ENCODE measurements around the gene PDXK.

DNA sequence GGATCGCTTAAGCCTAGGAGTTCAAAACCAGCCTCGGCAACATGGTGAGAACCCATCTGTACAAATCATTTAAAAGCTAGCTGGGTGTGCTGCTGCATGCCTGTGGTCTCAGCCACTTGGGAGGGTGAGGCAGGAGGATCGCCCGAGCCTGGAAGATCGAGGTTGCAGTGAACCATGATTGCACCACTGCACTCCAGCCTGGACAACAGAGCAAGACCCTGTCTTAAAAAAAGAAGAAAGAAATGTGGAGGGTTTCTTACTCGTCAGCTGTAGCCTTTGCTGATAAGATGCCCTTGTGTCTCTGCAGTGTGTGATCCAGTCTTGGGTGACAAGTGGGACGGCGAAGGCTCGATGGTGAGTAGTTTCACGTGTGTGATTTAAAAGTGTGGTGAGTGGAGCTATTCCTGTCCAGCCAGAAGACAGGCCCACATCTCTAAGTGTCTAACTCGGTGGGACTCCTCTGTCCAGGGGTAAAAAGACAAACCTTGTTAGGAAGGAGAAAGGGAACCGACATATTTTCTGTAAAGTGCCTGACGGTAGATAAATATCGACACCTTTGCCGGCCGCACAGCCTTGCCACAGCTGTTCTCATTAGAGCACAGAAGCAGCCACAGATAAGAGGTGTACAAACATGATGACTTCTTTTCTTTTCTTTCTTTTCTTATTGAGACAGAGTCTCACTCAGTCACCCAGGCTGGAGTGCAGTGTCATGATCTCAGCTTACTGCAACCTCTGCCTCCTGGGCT is 27.0 kb downstream of the PDXK start:
- TF ChIP-seq POLR2A (IDR thresholded peaks at IDR 0.05; ENCODE audit: low read depth, low read length) (no peak), TAF1 (IDR thresholded peaks at IDR 0.05; ENCODE audit: borderline replicate concordance, low read depth, low read length) (no peak)

All from GM12892 (cell line).